ENCODE results near the gene MCM6.

Gene MCM6

DNA sequence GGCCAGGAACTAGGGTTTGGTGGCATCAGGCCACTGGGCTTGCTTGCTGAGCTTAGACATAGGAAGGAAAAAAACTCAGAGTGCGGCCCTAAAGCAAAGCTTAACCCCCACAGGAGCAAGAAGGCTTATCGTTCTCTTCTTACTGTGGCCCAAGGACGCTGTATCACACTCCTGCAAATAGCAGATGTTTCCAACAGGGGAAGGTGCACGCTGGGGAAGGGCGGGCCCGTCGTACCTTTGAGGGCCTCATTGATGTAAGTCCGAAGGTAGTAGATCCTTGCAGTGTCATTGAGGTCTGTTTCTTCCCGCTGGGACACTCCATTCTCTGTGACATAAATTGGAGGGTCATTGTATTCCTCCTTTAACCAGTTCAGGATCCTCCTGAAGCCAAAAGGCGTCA lies 85.8 kb downstream of the MCM6 start:
- no peak for FAIRE-seq

More for the DNA sequence above, 85.8 kb downstream of the MCM6 start:
- DNase-seq (ENCODE audit: low spot score), result no peak
